Measurements from ENCODE around the gene ADK.

DNA sequence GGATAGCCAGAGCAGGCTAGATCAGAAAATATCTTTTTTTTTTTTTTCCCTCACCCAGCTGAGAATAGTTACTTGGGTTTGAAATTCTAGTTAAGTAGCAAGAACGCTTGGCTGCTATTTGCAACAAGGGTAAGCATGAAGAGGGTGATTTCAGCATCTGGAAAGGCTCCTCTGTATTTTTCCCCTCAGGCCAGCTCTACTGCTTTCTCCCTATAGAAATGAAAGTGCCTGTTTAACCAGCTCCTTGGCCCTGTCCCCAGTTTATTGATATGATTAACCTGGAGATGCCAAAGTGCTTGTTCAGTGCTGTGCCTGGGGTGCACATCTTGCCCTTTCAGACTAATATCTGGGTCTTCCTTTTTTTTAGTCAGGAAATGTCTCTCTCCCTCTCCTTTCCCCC is 37.5 kb upstream of the ADK start:
- TF ChIP-seq, protein P1, sequence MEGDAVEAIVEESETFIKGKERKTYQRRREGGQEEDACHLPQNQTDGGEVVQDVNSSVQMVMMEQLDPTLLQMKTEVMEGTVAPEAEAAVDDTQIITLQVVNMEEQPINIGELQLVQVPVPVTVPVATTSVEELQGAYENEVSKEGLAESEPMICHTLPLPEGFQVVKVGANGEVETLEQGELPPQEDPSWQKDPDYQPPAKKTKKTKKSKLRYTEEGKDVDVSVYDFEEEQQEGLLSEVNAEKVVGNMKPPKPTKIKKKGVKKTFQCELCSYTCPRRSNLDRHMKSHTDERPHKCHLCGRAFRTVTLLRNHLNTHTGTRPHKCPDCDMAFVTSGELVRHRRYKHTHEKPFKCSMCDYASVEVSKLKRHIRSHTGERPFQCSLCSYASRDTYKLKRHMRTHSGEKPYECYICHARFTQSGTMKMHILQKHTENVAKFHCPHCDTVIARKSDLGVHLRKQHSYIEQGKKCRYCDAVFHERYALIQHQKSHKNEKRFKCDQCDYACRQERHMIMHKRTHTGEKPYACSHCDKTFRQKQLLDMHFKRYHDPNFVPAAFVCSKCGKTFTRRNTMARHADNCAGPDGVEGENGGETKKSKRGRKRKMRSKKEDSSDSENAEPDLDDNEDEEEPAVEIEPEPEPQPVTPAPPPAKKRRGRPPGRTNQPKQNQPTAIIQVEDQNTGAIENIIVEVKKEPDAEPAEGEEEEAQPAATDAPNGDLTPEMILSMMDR (IDR thresholded peaks at IDR 0.05; ENCODE audit: extremely low read depth in 1 of 2, insufficient read depth in 1 of 2, low read depth in 1 of 2, low read length in 2 of 2), result no peak
- TF ChIP-seq POLR2A (IDR thresholded peaks at IDR 0.05; ENCODE audit: low read depth, low read length) (no peak), MYC (IDR thresholded peaks at IDR 0.05; ENCODE audit: low read depth, low read length) (no peak), POLR2AphosphoS5 (IDR thresholded peaks at IDR 0.05; ENCODE audit: insufficient read depth, low read depth, low read length) (no peak), EZH2 (IDR thresholded peaks at IDR 0.05; ENCODE audit: borderline replicate concordance, low read depth, low read length, severe bottlenecking) (no peak)
- TF ChIP-seq, protein P2, sequence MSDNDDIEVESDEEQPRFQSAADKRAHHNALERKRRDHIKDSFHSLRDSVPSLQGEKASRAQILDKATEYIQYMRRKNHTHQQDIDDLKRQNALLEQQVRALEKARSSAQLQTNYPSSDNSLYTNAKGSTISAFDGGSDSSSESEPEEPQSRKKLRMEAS (IDR thresholded peaks at IDR 0.05; ENCODE audit: insufficient read depth, insufficient read length), result no peak

Measured in endothelial cell of umbilical vein (primary cell).